Stimulated activated naive CD8-positive, alpha-beta T cell treated with anti-CD3 and anti-CD28 coated beads, Interleukin-15, Interleukin-2, amounts not matched to agents 100 U/mL and 50 U/mL, for 24 hours (primary cell): Measurements from ENCODE around the gene PGPEP1.

Experiments used
- ATAC-seq: fragments of 150-1000 bp; cut with Tn5 transposase; one replicate; pipeline ENCODE4 v1.10.0; 2021
- DNase-seq: peaks from one replicate; pipeline ENCODE4 v3.0.0; 2021

PGPEP1 gene

DNA sequence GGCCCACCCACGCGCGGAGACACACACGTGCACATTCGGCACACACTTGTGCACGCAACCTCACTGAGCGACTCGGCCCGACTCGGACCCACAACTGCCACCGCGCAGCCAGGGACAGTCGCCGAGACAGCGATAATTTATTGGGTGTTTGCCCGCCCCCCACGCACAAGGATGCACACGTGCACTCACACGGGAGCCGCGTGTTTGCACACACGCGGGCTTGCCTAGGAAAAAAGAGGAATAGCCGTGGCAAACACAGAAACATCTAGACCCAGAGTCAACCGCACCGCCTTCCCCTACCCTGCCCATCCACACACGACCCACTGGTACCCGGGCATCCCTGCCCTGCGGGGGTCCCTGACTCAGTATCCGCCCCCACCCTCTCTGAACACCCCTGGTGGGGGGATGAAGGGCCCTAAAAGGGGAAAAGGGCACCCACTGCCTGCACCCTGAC lies 77.7 kb downstream of the PGPEP1 start:
- DNase-seq (peak; percentile 51), ATAC-seq (no peak)

- DNase-seq (no peak), ATAC-seq (peak; percentile 3)
Observed at GRCh38 chr19:18418483-18419194, 78.2 kb downstream of the PGPEP1 start.

DNA sequence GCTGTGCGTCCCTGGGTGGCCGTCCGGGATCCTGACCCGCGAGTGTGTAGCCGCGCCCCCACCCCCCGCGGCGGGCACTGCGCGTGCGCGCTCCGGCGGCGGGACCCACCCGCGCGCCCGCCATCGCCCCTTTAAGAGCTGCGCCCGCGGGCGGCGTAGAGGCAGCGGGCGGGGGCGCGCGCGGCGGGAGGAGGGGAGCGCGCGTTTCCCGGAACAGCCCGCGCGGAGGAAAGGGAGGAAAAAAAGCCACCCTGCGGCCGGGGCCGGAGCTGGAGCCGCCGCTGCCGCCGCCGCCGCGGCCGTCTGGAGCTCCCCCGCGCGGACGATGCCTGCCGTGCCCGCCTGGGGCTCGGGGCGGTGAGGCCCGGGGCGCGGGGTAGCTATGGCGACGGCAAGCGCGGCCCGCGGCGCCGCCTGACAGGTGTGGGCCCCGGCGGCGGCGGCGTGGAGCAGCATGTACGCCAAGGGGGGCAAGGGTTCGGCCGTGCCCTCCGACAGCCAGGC lies 78.8 kb downstream of the PGPEP1 start, which contains the start of gene SSBP4:
TSS of gene SSBP4 (plus strand) at position 204 of the 504 bp plus-strand sequence. CDS start at position 455, 251 bp downstream.
- DNase-seq, result peak; percentile 80
- peak; percentile 16 for ATAC-seq
